HG02852 (cell line): Measurements from ENCODE around the gene EMSY.
"Not testable (repeated sequence)": the region's sequence is repeated elsewhere in the genome, so short reads cannot be mapped to it uniquely, and the experiment has no call there.

Experiments used
- ATAC-seq: cut with Tn5 transposase; IDR thresholded peaks from one replicate; pipeline ENCODE4 v1.9.1; 2021; ENCODE audit warnings: mild to moderate bottlenecking, moderate library complexity; ENCODE audit not compliant: unreplicated experiment

The EMSY gene

GRCh38 chr11:76444384-76445120, at the start of gene EMSY:
Gene EMSY (plus strand): TSS chr11:76445018. CDS start chr11:76446939, 1,921 bp downstream.
- ATAC-seq = peak; percentile 87

- no peak for ATAC-seq
Observed at GRCh38 chr11:76395296-76395695, 49.5 kb upstream of the EMSY start.

- ATAC-seq = no peak
Observed at GRCh38 chr11:76397383-76397782, 47.4 kb upstream of the EMSY start.

- no peak for ATAC-seq
Observed at GRCh38 chr11:76400967-76401366, 43.9 kb upstream of the EMSY start.

GRCh38 chr11:76401484-76401883, 43.3 kb upstream of the EMSY start:
- ATAC-seq = not testable (repeated sequence)

GRCh38 chr11:76406359-76406758, 38.5 kb upstream of the EMSY start:
- ATAC-seq = no peak

- no peak for ATAC-seq
Observed at GRCh38 chr11:76408171-76408965, 36.5 kb upstream of the EMSY start.

GRCh38 chr11:76410851-76411357, 33.9 kb upstream of the EMSY start:
- no peak for ATAC-seq

- ATAC-seq = no peak
Observed at GRCh38 chr11:76415073-76415472, 29.7 kb upstream of the EMSY start.

GRCh38 chr11:76419896-76420295, 24.9 kb upstream of the EMSY start:
- ATAC-seq = no peak

- peak; percentile 92 for ATAC-seq
Observed at GRCh38 chr11:76424379-76424778, 20.4 kb upstream of the EMSY start.

GRCh38 chr11:76424891-76425290, 19.9 kb upstream of the EMSY start:
- ATAC-seq = no peak

GRCh38 chr11:76426660-76427059, 18.2 kb upstream of the EMSY start:
- no peak for ATAC-seq

GRCh38 chr11:76436020-76436419, 8.8 kb upstream of the EMSY start:
- ATAC-seq = no peak

GRCh38 chr11:76443268-76443980, 1.4 kb upstream of the EMSY start:
- no peak for ATAC-seq

- no peak for ATAC-seq
Observed at GRCh38 chr11:76444065-76444383, 794 bp upstream of the EMSY start.

- peak; percentile 32 for ATAC-seq
Observed at GRCh38 chr11:76445121-76446084, 585 bp downstream of the EMSY start.

- ATAC-seq = no peak
Observed at GRCh38 chr11:76448506-76448905, 3.7 kb downstream of the EMSY start.

GRCh38 chr11:76453248-76453647, 8.4 kb downstream of the EMSY start:
- ATAC-seq = no peak

GRCh38 chr11:76455331-76455730, 10.5 kb downstream of the EMSY start:
- no peak for ATAC-seq
